IMR-90 (cell line): ENCODE measurements around the gene LDLRAD4. TPM values are rescaled to one million over a fixed set of nuclear protein-coding genes. Genes with fewer than 3 reads are reported as not detected.

Experiments used
- ATAC-seq: fragments of 200-7000 bp; cut with Tn5 transposase; 2 replicates; pipeline ENCODE4 v1.9.1; 2020; ENCODE audit warnings: low read depth, mild to moderate bottlenecking, moderate library complexity
- BruUV-seq: library from RNA; stranded (reverse); fragments of 400-500 nt; replicated peaks from 2 replicates; lab custom pipeline; 2021; lab: Mats Ljungman, UMichigan
- CTCF ChIA-PET: fragments of 300-600 bp; formaldehyde crosslinking; extraction: SDS; loops from one replicate; lab custom pipeline; 2021; ENCODE audit warnings: antibody characterized with exemption; lab: Yijun Ruan, JAX
- POLR2A ChIA-PET: fragments of 300-600 bp; sonication (Branson Sonifier 250); formaldehyde crosslinking; loops from one replicate; lab custom pipeline; 2022; ENCODE audit warnings: antibody characterized with exemption; ENCODE audit not compliant: unreplicated experiment; lab: Charles Lee
- DNase-seq: peaks from one replicate; pipeline ENCODE4 v3.0.0; 2013
- H2AFZ ChIP-seq: replicated peaks from 2 replicates; pipeline ENCODE3; 2013; ENCODE audit warnings: low read length, mild to moderate bottlenecking; ENCODE audit not compliant: poor library complexity
- H2AK5ac ChIP-seq: 2 replicates; pipeline ENCODE4 v1.6.1; 2013; ENCODE audit warnings: low read depth, low read length, inconsistent platforms
- H2AK9ac ChIP-seq: replicated peaks from 2 replicates; pipeline ENCODE3; 2013; ENCODE audit warnings: mild to moderate bottlenecking, low read depth, low read length, moderate library complexity; ENCODE audit not compliant: poor library complexity
- H2BK120ac ChIP-seq: 2 replicates; pipeline ENCODE4 v1.6.1; 2013; ENCODE audit warnings: low read depth, low read length, inconsistent platforms
- H2BK15ac ChIP-seq: 3 replicates; pipeline ENCODE4 v1.6.1; 2013; ENCODE audit warnings: low read depth, low read length, inconsistent platforms
- H2BK20ac ChIP-seq: 2 replicates; pipeline ENCODE4 v1.6.1; 2013; ENCODE audit warnings: low read depth, mild to moderate bottlenecking, inconsistent platforms, low read length, moderate library complexity
- H2BK5ac ChIP-seq: 2 replicates; pipeline ENCODE4 v1.6.1; 2013; ENCODE audit warnings: mild to moderate bottlenecking, low read depth, low read length, inconsistent platforms; ENCODE audit not compliant: poor library complexity, severe bottlenecking
- H3K14ac ChIP-seq: replicated peaks from 2 replicates; pipeline ENCODE4 v1.6.1; 2013; ENCODE audit warnings: low read depth, low read length, inconsistent platforms
- H3K18ac ChIP-seq: 2 replicates; pipeline ENCODE4 v1.6.1; 2013; ENCODE audit warnings: low read depth, low read length, control low read depth
- H3K23ac ChIP-seq: 2 replicates; pipeline ENCODE4 v1.6.1; 2013; ENCODE audit warnings: low read depth, low read length, inconsistent platforms
- H3K27ac ChIP-seq: 2 replicates; pipeline ENCODE4 v1.5.1; 2013; ENCODE audit warnings: mild to moderate bottlenecking, control low read depth, low read length; ENCODE audit not compliant: insufficient read depth
- H3K27me3 ChIP-seq: 2 replicates; pipeline ENCODE4 v1.6.1; 2013; ENCODE audit warnings: low read length; ENCODE audit not compliant: control insufficient read depth, insufficient read depth
- H3K36me3 ChIP-seq: 2 replicates; pipeline ENCODE4 v1.6.1; 2013; ENCODE audit warnings: low read length, mixed read lengths; ENCODE audit not compliant: control insufficient read depth, insufficient read depth
- H3K4ac ChIP-seq: 2 replicates; pipeline ENCODE4 v1.6.1; 2013; ENCODE audit warnings: low read depth, low read length, inconsistent platforms
- H3K4me1 ChIP-seq: 2 replicates; pipeline ENCODE4 v1.6.1; 2013; ENCODE audit warnings: low read length, mixed read lengths; ENCODE audit not compliant: control insufficient read depth, insufficient read depth
- H3K4me2 ChIP-seq: 2 replicates; pipeline ENCODE4 v1.6.1; 2013; ENCODE audit warnings: low read depth, mild to moderate bottlenecking, control low read depth, low read length, moderate library complexity
- H3K4me3 ChIP-seq: 2 replicates; pipeline ENCODE4 v1.5.1; 2013; ENCODE audit warnings: low read depth, mild to moderate bottlenecking, control low read depth, low read length, moderate library complexity; ENCODE audit not compliant: insufficient read depth
- H3K56ac ChIP-seq: 2 replicates; pipeline ENCODE4 v1.6.1; 2013; ENCODE audit warnings: low read length, inconsistent platforms; ENCODE audit not compliant: insufficient read depth; ENCODE audit errors: extremely low read depth
- H3K79me1 ChIP-seq, 2 experiments: 2 replicates each; pipeline ENCODE4 v1.6.1; 2013; ENCODE audit warnings: low read length in 2 of 2, inconsistent platforms in 1 of 2, low read depth in 1 of 2
- H3K9ac ChIP-seq: 2 replicates; pipeline ENCODE4 v1.6.1; 2013; ENCODE audit warnings: low read depth, low read length, control low read depth
- H3K9me1 ChIP-seq: 2 replicates; pipeline ENCODE4 v1.6.1; 2013; ENCODE audit warnings: low read length, inconsistent platforms; ENCODE audit not compliant: insufficient read depth
- H3K9me3 ChIP-seq: 2 replicates; pipeline ENCODE4 v1.6.1; 2013; ENCODE audit warnings: low read length; ENCODE audit not compliant: control insufficient read depth, insufficient read depth
- H4K20me1 ChIP-seq: 2 replicates; pipeline ENCODE4 v1.6.1; 2013; ENCODE audit warnings: low read length, inconsistent platforms; ENCODE audit not compliant: insufficient read depth
- H4K5ac ChIP-seq: 2 replicates; pipeline ENCODE4 v1.6.1; 2013; ENCODE audit warnings: mild to moderate bottlenecking, low read depth, low read length, control low read depth
- H4K8ac ChIP-seq, 2 experiments: 2 replicates each; pipeline ENCODE4 v1.6.1; 2013; ENCODE audit warnings: low read depth in 2 of 2, low read length in 2 of 2, control low read depth in 1 of 2, inconsistent platforms in 1 of 2
- H4K91ac ChIP-seq: 2 replicates; pipeline ENCODE4 v1.6.1; 2013; ENCODE audit warnings: low read depth, low read length, inconsistent platforms; ENCODE audit not compliant: insufficient read depth
- MXI1 ChIP-seq: IDR thresholded peaks from 2 replicates; pipeline ENCODE4 v1.6.1; 2012; ENCODE audit warnings: low read depth, mild to moderate bottlenecking, low read length, moderate library complexity, borderline replicate concordance
- RAD21 ChIP-seq: IDR thresholded peaks from 2 replicates; pipeline ENCODE4 v1.6.1; 2012; ENCODE audit warnings: low read length, improper control_type of control experiment
- RFX5 ChIP-seq: IDR thresholded peaks from 2 replicates; pipeline ENCODE4 v1.8.0; 2012; ENCODE audit warnings: low read depth, mild to moderate bottlenecking, low read length, moderate library complexity
- WGBS, 2 experiments: methylation state at CpG; one replicate each; pipeline versions ENCODE4 v1.1.5 to v1.1.7; 2013; ENCODE audit warnings: missing lambda C conversion rate in 2 of 2; ENCODE audit not compliant: insufficient read length in 1 of 2; ENCODE audit errors: extremely low coverage in 2 of 2; 5-methylcytosine and 5-hydroxymethylcytosine counted together
- dilution Hi-C: fragments of 300-500 bp; cut with HindIII; formaldehyde crosslinking; loops from one replicate; pipeline ENCODE4 v1.14.3; 2018; ENCODE audit warnings: low sequenced_read_pairs; ENCODE audit not compliant: unreplicated experiment
- in situ Hi-C: fragments of 300-500 bp; cut with MboI; formaldehyde crosslinking; loops from 3 replicates; pipeline ENCODE4 v1.14.3; 2019; ENCODE audit warnings: low sequenced_read_pairs, inconsistent platforms, mixed read lengths
- intact Hi-C: fragments of 100-400 bp; cut with micrococcal nuclease; formaldehyde crosslinking; loops from 2 replicates; pipeline ENCODE4 v1.10.0; 2022
- polyA plus RNA-seq, 3 experiments: library from polyadenylated mRNA; depleted of rRNA; stranded (reverse); fragments of >200 nt; gene quantifications; 2 replicates each; pipeline ENCODE4 v1.2.3, GENCODE V29; 2012; ENCODE audit warnings: low replicate concordance in 1 of 3
- total RNA-seq: library from RNA; depleted of rRNA; stranded (reverse); fragments of >200 nt; gene quantifications from 2 replicates; pipeline ENCODE4 v1.2.3, GENCODE V29; 2012

The LDLRAD4 gene
- total and polyA plus RNA-seq, 2 of the 4 experiments (the other 2 are of a cell fraction), result not detected

DNA sequence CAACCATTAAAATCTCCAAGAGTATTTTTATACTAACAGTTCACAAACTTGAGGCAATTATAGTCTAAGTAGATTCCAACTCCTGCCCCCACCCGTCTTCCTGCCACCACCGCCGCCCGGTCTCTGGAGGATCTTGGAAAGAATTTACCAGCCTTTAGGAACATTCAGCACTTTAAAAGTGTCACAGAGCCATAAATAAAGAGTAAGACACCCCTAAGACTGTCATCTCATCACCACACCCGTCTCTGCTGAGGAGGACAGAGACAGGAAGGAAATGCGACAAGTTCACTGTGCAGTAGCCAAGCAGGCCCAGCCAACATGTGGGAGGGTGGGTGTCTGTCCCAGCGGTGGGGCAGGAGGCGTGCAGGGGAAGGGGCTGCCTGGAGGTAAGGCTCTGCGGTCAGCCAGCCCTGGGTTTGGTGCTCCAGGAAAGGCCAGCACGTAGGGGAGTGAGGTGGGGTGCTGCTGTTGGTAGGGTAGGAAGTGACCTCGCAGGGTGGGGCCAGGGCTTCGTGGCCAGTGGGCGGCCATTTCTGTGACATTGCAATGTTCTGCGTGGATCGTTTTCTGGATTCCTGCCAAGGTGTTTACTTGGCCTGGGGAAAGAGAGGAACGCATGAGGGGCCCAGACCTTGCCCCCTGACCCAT is 396.2 kb downstream of the LDLRAD4 start:
- no peaks in the 10 kb centered on the region for H4K20me1 ChIP-seq
- ChIA-PET CTCF (no interaction called here), POLR2A (interaction anchor here (0.5 kb wide), 1 partner anchor 172 kb away, joined by 3 read pairs; no protein-coding TSS in a partner anchor)
- H3K56ac ChIP-seq, result no peak overlapping the region
- no peak overlapping the region for H2BK20ac ChIP-seq
- dilution Hi-C loops (no loop called here), in situ Hi-C loops (no loop called here), intact Hi-C loops (no loop called here)
- no peaks in the 10 kb centered on the region for H3K9me3 ChIP-seq
- no peak overlapping the region for H3K4me2 ChIP-seq
- H2AK5ac ChIP-seq, result no peak overlapping the region
- DNase-seq, result no peak
- H3K9me1 ChIP-seq, result no peaks in the 10 kb centered on the region
- H2BK15ac ChIP-seq, result no peak overlapping the region
- H3K14ac ChIP-seq, result no peak overlapping the region
- no peak overlapping the region for H2BK120ac ChIP-seq
- no peak overlapping the region for H2AFZ ChIP-seq
- no peak overlapping the region for H2AK9ac ChIP-seq
- no peak overlapping the region for H3K23ac ChIP-seq
- no peaks in the 10 kb centered on the region for H3K36me3 ChIP-seq
- no TSS peak for BruUV-seq
- no peak overlapping the region for H3K9ac ChIP-seq
- H3K4me1 ChIP-seq, result no peaks in the 10 kb centered on the region
- no peaks in the 10 kb centered on the region for H3K79me1 ChIP-seq
- WGBS, 2 experiments, result 100% methylated on average over 3 of the region's 16 CpGs; no CpG with 5 or more reads in 1 of the 2 experiments
- H3K18ac ChIP-seq, result no peak overlapping the region
- H4K91ac ChIP-seq, result no peak overlapping the region
- H4K5ac ChIP-seq, result no peak overlapping the region
- H3K4me3 ChIP-seq, result no peak overlapping the region
- no peak overlapping the region for H3K4ac ChIP-seq
- H3K27me3 ChIP-seq, result peaks cover 26% of the 10 kb centered on the region
- H2BK5ac ChIP-seq, result no peak overlapping the region
- no peak for TF ChIP-seq RFX5
- TF ChIP-seq MXI1, result no peak
- TF ChIP-seq RAD21, result no peak
- ATAC-seq, result no peak
- no peak overlapping the region for H3K27ac ChIP-seq
- H4K8ac ChIP-seq, result no peak overlapping the region
